GM20000 (cell line): Measurements from ENCODE around the gene FOXS1.

ENCODE experiments used
- DNase-seq: peaks from one replicate; pipeline ENCODE4 v3.0.0; 2012; ENCODE audit warnings: low spot score
- CTCF ChIP-seq: IDR thresholded peaks from 2 replicates; pipeline ENCODE4 v1.5.1; 2012; ENCODE audit warnings: mild to moderate bottlenecking, control low read depth; ENCODE audit errors: extremely low read depth, missing control alignments

The FOXS1 gene

GRCh38 chr20:31845300-31845863 is at the start of gene FOXS1:
TSS of gene FOXS1 (minus strand) at chr20:31845604. CDS start at chr20:31845542, 62 bp downstream.
- no peak for TF ChIP-seq CTCF
- DNase-seq, result no peak

- no peak for DNase-seq
- TF ChIP-seq CTCF, result no peak
Measured at GRCh38 chr20:31890646-31891045, 45.2 kb upstream of the FOXS1 start.

GRCh38 chr20:31883829-31884228 is 38.4 kb upstream of the FOXS1 start:
- TF ChIP-seq CTCF, result no peak
- no peak for DNase-seq

- DNase-seq, result no peak
Measured at GRCh38 chr20:31881945-31882344, 36.5 kb upstream of the FOXS1 start.

GRCh38 chr20:31879143-31879987 is 34.0 kb upstream of the FOXS1 start:
- DNase-seq, result peak; percentile 90
- no peak for TF ChIP-seq CTCF

More at GRCh38 chr20:31881945-31882344, 36.5 kb upstream of the FOXS1 start:
- TF ChIP-seq CTCF, result no peak

GRCh38 chr20:31877684-31878083 is 32.3 kb upstream of the FOXS1 start:
- no peak for TF ChIP-seq CTCF
- DNase-seq, result no peak

- no peak for TF ChIP-seq CTCF
- DNase-seq, result no peak
Measured at GRCh38 chr20:31875671-31876070, 30.3 kb upstream of the FOXS1 start.
